Activated CD8-positive, alpha-beta memory T cell treated with anti-CD3 and anti-CD28 coated beads, Interleukin-2, amount 10 ng/mL, durations not matched to agents 7 days and 5 days (primary cell): ENCODE results near the gene USP7. TPM values are rescaled to one million over a fixed set of nuclear protein-coding genes. Genes with fewer than 3 reads are reported as not detected.

Source experiments
- ATAC-seq: fragments of 150-1000 bp; cut with Tn5 transposase; one replicate; pipeline ENCODE4 v1.10.0; 2021; ENCODE audit warnings: moderate library complexity
- CTCF ChIA-PET: fragments of 350-600 bp; sonication (Branson Sonifier 250); formaldehyde crosslinking; loops from one replicate; lab custom pipeline; 2021; ENCODE audit warnings: antibody characterized with exemption; lab: Charles Lee
- DNase-seq: peaks from one replicate; pipeline ENCODE4 v3.0.0-alpha.2; 2020
- H3K27ac Mint-ChIP-seq: one replicate; pipeline ENCODE4 v1.8.0; 2021; ENCODE audit warnings: mild to moderate bottlenecking, mixed read lengths
- H3K27me3 Mint-ChIP-seq: one replicate; pipeline ENCODE4 v1.8.0; 2021; ENCODE audit warnings: mixed read lengths
- H3K36me3 Mint-ChIP-seq: one replicate; pipeline ENCODE4 v1.8.0; 2021; ENCODE audit warnings: mild to moderate bottlenecking, mixed read lengths
- H3K4me1 Mint-ChIP-seq: one replicate; pipeline ENCODE4 v1.8.0; 2021; ENCODE audit warnings: mixed read lengths
- H3K4me3 Mint-ChIP-seq: one replicate; pipeline ENCODE4 v1.8.0; 2021; ENCODE audit warnings: mild to moderate bottlenecking, moderate library complexity, mixed read lengths
- H3K9me3 Mint-ChIP-seq: one replicate; pipeline ENCODE4 v1.8.0; 2022; ENCODE audit warnings: low read depth, mixed read lengths
- total RNA-seq, 2 experiments: library from RNA; stranded (reverse); gene quantifications; one replicate each; pipeline ENCODE4 v1.2.3, GENCODE V29; 2021

The USP7 gene
- total RNA-seq, 2 experiments from 2014 or later: 159 to 179 TPM

- Mint-ChIP-seq H3K4me1 (peaks cover 41% of the 10 kb centered on the region), H3K27ac (peak overlapping the region; percentile 94), H3K27me3 (no peaks in the 10 kb centered on the region), H3K4me3 (peak overlapping the region; percentile 79), H3K36me3 (peaks cover 14% of the 10 kb centered on the region), H3K9me3 (no peaks in the 10 kb centered on the region)
- DNase-seq: no peak
- ATAC-seq: no peak
- CTCF ChIA-PET: interaction anchor here (0.7 to 5.8 kb wide), 10 partner anchors 10 to 302 kb away, joined by 3 to 67 read pairs (median 3); partner anchors contain the start of genes HAPSTR1, LITAFD, PMM2 and TMEM186
These were observed 94.3 kb downstream of the USP7 start for GRCh38 chr16:8869212-8869987.

- Mint-ChIP-seq H3K9me3 (no peaks in the 10 kb centered on the region), H3K4me1 (peaks cover 43% of the 10 kb centered on the region), H3K4me3 (peak within 1 kb of the TSS; percentile 81), H3K27me3 (no peaks in the 10 kb centered on the region), H3K27ac (peak within 1 kb of the TSS; percentile 94), H3K36me3 (peaks cover 14% of the 10 kb centered on the region)
- CTCF ChIA-PET: interaction anchor here (0.7 to 5.8 kb wide), 10 partner anchors 11 to 266 kb away, joined by 3 to 67 read pairs (median 3); partner anchors contain the start of genes HAPSTR1, LITAFD, PMM2 and TMEM186
- ATAC-seq: peak; percentile 82
- DNase-seq: peak; percentile 92
These were observed 95.1 kb downstream of the USP7 start, which contains the start of gene CARHSP1 for GRCh38 chr16:8868416-8869211. TSS of gene CARHSP1 (minus strand) at chr16:8869006. CDS start at chr16:8859328, 9,678 bp downstream.

GRCh38 chr16:8867932-8868415, 95.7 kb downstream of the USP7 start:
- Mint-ChIP-seq H3K4me1 (peaks cover 41% of the 10 kb centered on the region), H3K4me3 (peak overlapping the region; percentile 81), H3K36me3 (peaks cover 14% of the 10 kb centered on the region), H3K9me3 (no peaks in the 10 kb centered on the region), H3K27me3 (no peaks in the 10 kb centered on the region), H3K27ac (peak overlapping the region; percentile 87)
- CTCF ChIA-PET: interaction anchor here (0.7 to 5.8 kb wide), 4 partner anchors 12 to 71 kb away, joined by 3 to 67 read pairs (median 6); partner anchors contain the start of genes LITAFD, PMM2 and TMEM186
- ATAC-seq (peak; percentile 4), DNase-seq (peak; percentile 88)

- no peak for ATAC-seq
- no peaks in the 10 kb centered on the region for H3K27me3 Mint-ChIP-seq
- H3K9me3 Mint-ChIP-seq: no peaks in the 10 kb centered on the region
- CTCF ChIA-PET: interaction anchor here (0.7 to 5.8 kb wide), 3 partner anchors 12 to 70 kb away, joined by 3 to 67 read pairs (median 7); partner anchors contain the start of genes LITAFD, PMM2 and TMEM186
- no peak for DNase-seq
- H3K4me1 Mint-ChIP-seq: peaks cover 41% of the 10 kb centered on the region
- peaks cover 14% of the 10 kb centered on the region for H3K36me3 Mint-ChIP-seq
- peak overlapping the region; percentile 81 for H3K4me3 Mint-ChIP-seq
- peak overlapping the region; percentile 87 for H3K27ac Mint-ChIP-seq
These were observed 96.3 kb downstream of the USP7 start for GRCh38 chr16:8867216-8867931.

GRCh38 chr16:8866884-8867215, 96.9 kb downstream of the USP7 start:
- H3K27me3 Mint-ChIP-seq: no peaks in the 10 kb centered on the region
- DNase-seq (no peak), ATAC-seq (no peak)
- H3K9me3 Mint-ChIP-seq: no peaks in the 10 kb centered on the region
- H3K4me3 Mint-ChIP-seq: peak overlapping the region; percentile 81
- H3K4me1 Mint-ChIP-seq: peaks cover 45% of the 10 kb centered on the region
- H3K27ac Mint-ChIP-seq: peak overlapping the region; percentile 87
- H3K36me3 Mint-ChIP-seq: peaks cover 18% of the 10 kb centered on the region
- CTCF ChIA-PET: no interaction called here

GRCh38 chr16:8866118-8866883, 97.4 kb downstream of the USP7 start:
- DNase-seq: no peak
- Mint-ChIP-seq H3K36me3 (peaks cover 18% of the 10 kb centered on the region), H3K27me3 (no peaks in the 10 kb centered on the region), H3K4me1 (peaks cover 45% of the 10 kb centered on the region), H3K27ac (no peak overlapping the region), H3K4me3 (peak overlapping the region; percentile 81), H3K9me3 (no peaks in the 10 kb centered on the region)
- CTCF ChIA-PET: interaction anchor here (0.6 kb wide), 1 partner anchor 22 kb away, joined by 3 read pairs; no protein-coding TSS in a partner anchor
- ATAC-seq: no peak

GRCh38 chr16:8865145-8865882, 98.4 kb downstream of the USP7 start:
- Mint-ChIP-seq H3K36me3 (peaks cover 18% of the 10 kb centered on the region), H3K4me1 (peaks cover 37% of the 10 kb centered on the region), H3K9me3 (no peaks in the 10 kb centered on the region), H3K27ac (no peak overlapping the region), H3K4me3 (peak overlapping the region; percentile 26), H3K27me3 (no peaks in the 10 kb centered on the region)
- ATAC-seq (no peak), DNase-seq (no peak)
- CTCF ChIA-PET: interaction anchor here (1.2 kb wide), 1 partner anchor 15 kb away, joined by 3 read pairs; no protein-coding TSS in a partner anchor

- Mint-ChIP-seq H3K27me3 (no peaks in the 10 kb centered on the region), H3K9me3 (no peaks in the 10 kb centered on the region), H3K4me1 (peaks cover 32% of the 10 kb centered on the region), H3K27ac (no peak overlapping the region), H3K4me3 (no peak overlapping the region), H3K36me3 (peaks cover 18% of the 10 kb centered on the region)
- CTCF ChIA-PET: interaction anchor here (1.2 kb wide), 1 partner anchor 16 kb away, joined by 3 read pairs; no protein-coding TSS in a partner anchor
- no peak for DNase-seq
- ATAC-seq: no peak
These were observed 99.1 kb downstream of the USP7 start for GRCh38 chr16:8864480-8865110.

- Mint-ChIP-seq H3K4me3 (no peak overlapping the region), H3K4me1 (peaks cover 28% of the 10 kb centered on the region), H3K9me3 (no peaks in the 10 kb centered on the region), H3K36me3 (peaks cover 21% of the 10 kb centered on the region), H3K27me3 (no peaks in the 10 kb centered on the region), H3K27ac (no peak overlapping the region)
- DNase-seq (no peak), ATAC-seq (no peak)
- CTCF ChIA-PET: interaction anchor here (0.9 to 1.2 kb wide), 2 partner anchors 11 to 16 kb away, joined by 3 read pairs; no protein-coding TSS in a partner anchor
These were observed 99.9 kb downstream of the USP7 start for GRCh38 chr16:8863594-8864424.

GRCh38 chr16:8862309-8863130, 101.2 kb downstream of the USP7 start:
- CTCF ChIA-PET: interaction anchor here (0.9 to 1.2 kb wide), 2 partner anchors 12 to 18 kb away, joined by 3 read pairs; no protein-coding TSS in a partner anchor
- Mint-ChIP-seq H3K36me3 (peaks cover 24% of the 10 kb centered on the region), H3K9me3 (no peaks in the 10 kb centered on the region), H3K4me1 (peaks cover 34% of the 10 kb centered on the region), H3K4me3 (no peak overlapping the region), H3K27me3 (no peaks in the 10 kb centered on the region), H3K27ac (no peak overlapping the region)
- no peak for DNase-seq
- no peak for ATAC-seq
